Smooth muscle cell (in vitro differentiated cells): ENCODE data around the gene ITGA5. TPM values are rescaled to one million over a fixed set of nuclear protein-coding genes. Genes with fewer than 3 reads are reported as not detected.

Experiments
- DNase-seq: peaks from one replicate; lab custom pipeline; 2025; ENCODE audit not compliant: unreplicated experiment; lab: John Stamatoyannopoulos, UW
- H2AFZ ChIP-seq: fragments of 200-600 bp; sonication (generic); 2 replicates; pipeline ENCODE4 v1.6.0; 2016; ENCODE audit warnings: antibody characterized with exemption, low read depth, mild to moderate bottlenecking
- H3F3A ChIP-seq: fragments of 200-600 bp; sonication (generic); 2 replicates; pipeline ENCODE4 v1.6.0; 2017; ENCODE audit warnings: antibody characterized with exemption, low read depth
- H3K27ac ChIP-seq: fragments of 200-600 bp; sonication (generic); 2 replicates; pipeline ENCODE4 v1.5.1; 2016; ENCODE audit warnings: low read depth, mild to moderate bottlenecking
- H3K27me3 ChIP-seq: fragments of 200-600 bp; sonication (generic); 2 replicates; pipeline ENCODE4 v1.6.1; 2016; ENCODE audit warnings: low read depth, mild to moderate bottlenecking
- H3K36me3 ChIP-seq: fragments of 200-600 bp; sonication (generic); 2 replicates; pipeline ENCODE4 v1.5.1; 2016; ENCODE audit warnings: low read depth
- H3K4me1 ChIP-seq: fragments of 200-600 bp; sonication (generic); 2 replicates; pipeline ENCODE4 v1.5.1; 2016; ENCODE audit warnings: low read depth
- H3K4me2 ChIP-seq: fragments of 200-600 bp; sonication (generic); 2 replicates; pipeline ENCODE4 v1.6.0; 2016; ENCODE audit warnings: mild to moderate bottlenecking
- H3K4me3 ChIP-seq: fragments of 200-600 bp; sonication (generic); 2 replicates; pipeline ENCODE4 v1.5.1; 2016; ENCODE audit warnings: mild to moderate bottlenecking
- H3K79me2 ChIP-seq: fragments of 200-600 bp; sonication (generic); 2 replicates; pipeline ENCODE4 v1.6.0; 2016; ENCODE audit warnings: low read depth, mild to moderate bottlenecking
- H3K9ac ChIP-seq: fragments of 200-600 bp; sonication (generic); 2 replicates; pipeline ENCODE4 v1.6.0; 2016; ENCODE audit warnings: low read depth
- H3K9me3 ChIP-seq: fragments of 200-600 bp; sonication (generic); replicated peaks from 2 replicates; pipeline ENCODE4 v1.5.1; 2016; ENCODE audit warnings: low read depth
- H4K20me1 ChIP-seq: fragments of 200-600 bp; sonication (generic); 2 replicates; pipeline ENCODE4 v1.6.0; 2016; ENCODE audit warnings: low read depth
- WGBS: methylation state at CpG from one replicate; pipeline ENCODE4 v1.1.7; 2016; ENCODE audit warnings: low lambda C conversion rate; 5-methylcytosine and 5-hydroxymethylcytosine counted together
- polyA plus RNA-seq: library from polyadenylated mRNA; unstranded; fragments of >200 nt; fragmentation: Nextera tagmentation; extraction: Ambion mirVana; gene quantifications from 2 replicates; pipeline ENCODE4 v1.2.1, GENCODE V29; 2016
- total RNA-seq: library from RNA; depleted of rRNA; stranded (reverse); fragments of >200 nt; gene quantifications from 2 replicates; pipeline ENCODE4 v1.2.3, GENCODE V29; 2014
- TF ChIP-seq, protein P1 (sequence below): fragments of 200-600 bp; sonication (generic); IDR thresholded peaks from 2 replicates; pipeline ENCODE4 v1.5.1; 2017; ENCODE audit warnings: borderline replicate concordance, mild to moderate bottlenecking, antibody characterized with exemption; ENCODE audit not compliant: insufficient read depth, poor library complexity, severe bottlenecking

Gene ITGA5
- total and polyA plus RNA-seq, 2 experiments from 2014 or later = 163 to 192 TPM

DNA sequence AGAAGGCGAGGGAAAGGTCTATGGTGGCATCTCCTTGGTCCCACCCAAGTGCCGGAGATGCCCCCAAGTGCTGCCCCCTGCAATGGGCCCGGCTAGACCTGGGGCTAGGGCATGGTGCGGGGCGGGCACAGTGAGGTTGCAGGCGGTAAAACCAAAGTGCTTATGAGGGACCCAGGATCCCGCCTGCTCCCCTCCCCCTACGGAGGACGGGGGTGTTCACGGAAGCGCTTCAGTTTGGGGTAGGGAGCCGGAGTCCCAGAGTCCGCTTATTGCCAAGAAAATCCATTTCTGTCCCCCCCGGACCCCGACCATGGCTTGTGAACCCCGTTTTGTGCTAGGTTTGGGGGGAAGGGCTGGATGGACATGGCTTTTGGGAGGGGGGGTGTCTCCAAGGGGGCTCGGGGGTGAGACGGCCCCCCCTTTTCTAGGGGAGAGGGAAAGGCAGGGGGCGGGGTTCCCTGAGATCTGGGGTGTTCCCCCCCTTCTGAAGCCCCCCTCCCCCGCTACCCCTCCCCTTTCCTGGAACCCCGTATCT lies 49.4 kb downstream of the ITGA5 start:
- Histone ChIP-seq H3K79me2 (no peaks in the 10 kb centered on the region), H3K4me2 (peak overlapping the region; percentile 95), H3F3A (peaks cover 12% of the 10 kb centered on the region), H3K9ac (no peak overlapping the region), H3K4me3 (peak overlapping the region; percentile 49), H3K27ac (no peak overlapping the region), H4K20me1 (no peaks in the 10 kb centered on the region), H3K36me3 (no peaks in the 10 kb centered on the region), H3K4me1 (peaks cover 8% of the 10 kb centered on the region), H2AFZ (no peak overlapping the region), H3K9me3 (no peaks in the 10 kb centered on the region), H3K27me3 (no peaks in the 10 kb centered on the region)
- WGBS = 34% methylated on average over 15 of the region's 21 CpGs
- TF ChIP-seq, protein P1, sequence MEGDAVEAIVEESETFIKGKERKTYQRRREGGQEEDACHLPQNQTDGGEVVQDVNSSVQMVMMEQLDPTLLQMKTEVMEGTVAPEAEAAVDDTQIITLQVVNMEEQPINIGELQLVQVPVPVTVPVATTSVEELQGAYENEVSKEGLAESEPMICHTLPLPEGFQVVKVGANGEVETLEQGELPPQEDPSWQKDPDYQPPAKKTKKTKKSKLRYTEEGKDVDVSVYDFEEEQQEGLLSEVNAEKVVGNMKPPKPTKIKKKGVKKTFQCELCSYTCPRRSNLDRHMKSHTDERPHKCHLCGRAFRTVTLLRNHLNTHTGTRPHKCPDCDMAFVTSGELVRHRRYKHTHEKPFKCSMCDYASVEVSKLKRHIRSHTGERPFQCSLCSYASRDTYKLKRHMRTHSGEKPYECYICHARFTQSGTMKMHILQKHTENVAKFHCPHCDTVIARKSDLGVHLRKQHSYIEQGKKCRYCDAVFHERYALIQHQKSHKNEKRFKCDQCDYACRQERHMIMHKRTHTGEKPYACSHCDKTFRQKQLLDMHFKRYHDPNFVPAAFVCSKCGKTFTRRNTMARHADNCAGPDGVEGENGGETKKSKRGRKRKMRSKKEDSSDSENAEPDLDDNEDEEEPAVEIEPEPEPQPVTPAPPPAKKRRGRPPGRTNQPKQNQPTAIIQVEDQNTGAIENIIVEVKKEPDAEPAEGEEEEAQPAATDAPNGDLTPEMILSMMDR = no peak
- DNase-seq = no peak

DNA sequence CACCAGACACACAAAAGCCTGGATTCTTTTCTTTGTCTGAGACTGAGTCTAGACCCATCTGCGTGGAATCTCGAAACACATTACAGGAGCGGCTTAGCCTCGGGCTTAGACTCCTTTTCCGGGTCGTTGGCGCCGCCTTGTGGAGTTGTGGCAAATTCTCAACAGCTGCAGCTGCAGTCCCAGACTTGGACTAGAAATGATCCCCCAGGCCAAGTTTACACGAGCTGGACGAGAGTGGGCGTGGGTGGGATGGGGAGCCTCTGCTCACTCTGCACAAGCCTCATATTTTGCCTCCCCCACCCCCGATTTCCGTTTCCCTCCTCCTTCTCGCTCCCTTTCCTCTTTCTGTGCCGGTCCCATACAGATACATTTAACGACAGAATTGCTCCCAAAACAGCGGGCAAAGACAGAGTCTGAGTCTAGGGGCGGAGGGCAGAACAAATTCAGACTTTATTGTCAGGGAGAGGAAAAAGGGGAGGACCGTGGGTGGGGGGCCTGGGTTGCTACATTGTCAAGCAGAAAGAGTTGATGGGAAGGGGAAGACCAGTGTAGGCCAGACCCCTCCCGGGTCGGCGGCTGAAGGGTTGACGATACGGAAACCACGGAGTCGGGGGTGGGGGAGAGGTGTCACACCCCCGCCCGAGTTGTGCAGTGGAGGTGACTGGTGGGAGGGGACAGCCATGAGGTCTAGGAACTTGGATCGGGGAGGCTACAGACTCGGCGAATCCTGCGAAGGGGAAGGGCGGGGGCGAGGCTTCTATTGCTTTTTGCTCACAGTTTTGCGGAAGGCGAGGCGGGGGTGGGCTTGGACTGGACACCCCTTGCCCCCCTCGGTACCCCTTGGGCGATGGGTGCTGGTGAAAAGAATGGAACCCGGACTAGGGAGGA lies 50.1 kb downstream of the ITGA5 start:
- no peaks in the 10 kb centered on the region for H3K79me2 ChIP-seq
- 13% methylated on average over 36 of the region's 40 CpGs for WGBS
- peaks cover 11% of the 10 kb centered on the region for H3F3A ChIP-seq
- H3K4me1 ChIP-seq = peaks cover 8% of the 10 kb centered on the region
- no peaks in the 10 kb centered on the region for H3K9me3 ChIP-seq
- H3K27ac ChIP-seq = no peak overlapping the region
- peak overlapping the region; percentile 49 for H3K4me3 ChIP-seq
- no peaks in the 10 kb centered on the region for H3K36me3 ChIP-seq
- H3K9ac ChIP-seq = no peak overlapping the region
- DNase-seq = peak; percentile 62
- no peaks in the 10 kb centered on the region for H3K27me3 ChIP-seq
- no peak overlapping the region for H2AFZ ChIP-seq
- TF ChIP-seq, protein P1 = peak; percentile 83
- peak overlapping the region; percentile 95 for H3K4me2 ChIP-seq
- H4K20me1 ChIP-seq = no peaks in the 10 kb centered on the region

DNA sequence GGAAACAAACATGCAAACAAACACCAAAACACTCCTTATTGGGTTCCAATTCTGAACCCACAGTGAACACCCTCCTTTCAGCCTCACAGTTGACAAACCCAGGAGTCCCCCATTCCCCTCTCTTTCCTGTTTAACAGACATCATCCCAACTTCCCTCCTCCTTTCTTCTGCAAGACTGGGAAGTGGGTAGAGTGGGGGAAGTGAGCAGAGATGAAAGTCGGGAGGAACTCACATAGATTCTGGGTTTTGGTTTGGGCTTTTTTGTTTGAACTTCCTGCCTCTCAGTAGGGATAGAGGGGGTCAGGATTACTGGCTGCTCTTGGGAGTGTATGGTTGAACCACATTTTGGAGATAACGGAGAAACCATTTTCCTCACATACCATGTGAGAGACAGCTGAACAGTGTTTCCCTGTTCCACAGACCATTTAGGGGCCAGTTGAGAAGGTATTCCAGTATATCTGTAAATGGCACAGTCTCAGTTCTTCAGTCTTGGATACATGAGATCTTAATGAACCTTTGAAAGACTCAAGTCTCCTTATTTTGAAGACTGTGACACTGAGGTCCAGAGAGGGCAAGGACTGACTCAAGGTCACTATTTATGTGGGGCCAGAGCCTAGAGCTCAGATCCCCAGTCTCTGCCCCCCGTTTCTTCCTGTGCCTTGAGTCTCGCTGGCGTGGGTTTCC lies 50.9 kb downstream of the ITGA5 start:
- Histone ChIP-seq H4K20me1 (no peaks in the 10 kb centered on the region), H2AFZ (no peak overlapping the region), H3K4me1 (peaks cover 8% of the 10 kb centered on the region), H3K9me3 (no peaks in the 10 kb centered on the region), H3K4me3 (no peak overlapping the region), H3K36me3 (no peaks in the 10 kb centered on the region), H3F3A (peaks cover 6% of the 10 kb centered on the region), H3K4me2 (peak overlapping the region; percentile 95), H3K27ac (no peak overlapping the region), H3K27me3 (no peaks in the 10 kb centered on the region), H3K79me2 (no peaks in the 10 kb centered on the region), H3K9ac (no peak overlapping the region)
- DNase-seq = no peak
- TF ChIP-seq, protein P1 = no peak
- WGBS = 24% methylated on average over 5 of the region's 5 CpGs
